Measurements from ENCODE around the gene PARP8. TPM values are rescaled to one million over a fixed set of nuclear protein-coding genes. Genes with fewer than 3 reads are reported as not detected.
"Not testable (repeated sequence)": the region's sequence is repeated elsewhere in the genome, so short reads cannot be mapped to it uniquely, and the experiment has no call there.

Gene PARP8
- polyA plus RNA-seq (2012; ENCODE audit: low read depth, missing spikeins): 24.8 TPM

GRCh38 chr5:50666261-50667022 is at the start of gene PARP8:
PARP8 (plus strand) TSS chr5:50666637; CDS start chr5:50667096, 459 bp downstream.
- DNase-seq (ENCODE audit: insufficient read length, low spot score) (peak; percentile 34), FAIRE-seq (peak; percentile 59)
- no peak for TF ChIP-seq POU2F2 (IDR thresholded peaks at IDR 0.05; ENCODE audit: low read depth, low read length)
- peak; percentile 26; the same call in 1 of the 2 replicates for TF ChIP-seq POLR2A (IDR thresholded peaks at IDR 0.05; ENCODE audit: low read depth, low read length)
- 0 out of 2 replicates have a peak, but pooled peaks have one; percentile 34 for TF ChIP-seq TAF1 (IDR thresholded peaks at IDR 0.05; ENCODE audit: low read depth, low read length)

- TF ChIP-seq PAX5 (IDR thresholded peaks at IDR 0.05; ENCODE audit: insufficient read depth, low read length, severe bottlenecking) (no peak), TAF1 (IDR thresholded peaks at IDR 0.05; ENCODE audit: low read depth, low read length) (no peak), POLR2A (IDR thresholded peaks at IDR 0.05; ENCODE audit: low read depth, low read length) (no peak), POU2F2 (IDR thresholded peaks at IDR 0.05; ENCODE audit: low read depth, low read length) (no peak), POLR2AphosphoS5 (IDR thresholded peaks at IDR 0.05; ENCODE audit: low read depth, low read length) (no peak), SPI1 (IDR thresholded peaks at IDR 0.05; ENCODE audit: low read depth, low read length) (no peak)
- FAIRE-seq (no peak), DNase-seq (ENCODE audit: insufficient read length, low spot score) (no peak)
Measured at GRCh38 chr5:50623666-50624065, 42.8 kb upstream of the PARP8 start.

- FAIRE-seq; DNase-seq (ENCODE audit: insufficient read length, low spot score): not testable (repeated sequence)
Measured at GRCh38 chr5:50634866-50635265, 31.6 kb upstream of the PARP8 start.

DNA sequence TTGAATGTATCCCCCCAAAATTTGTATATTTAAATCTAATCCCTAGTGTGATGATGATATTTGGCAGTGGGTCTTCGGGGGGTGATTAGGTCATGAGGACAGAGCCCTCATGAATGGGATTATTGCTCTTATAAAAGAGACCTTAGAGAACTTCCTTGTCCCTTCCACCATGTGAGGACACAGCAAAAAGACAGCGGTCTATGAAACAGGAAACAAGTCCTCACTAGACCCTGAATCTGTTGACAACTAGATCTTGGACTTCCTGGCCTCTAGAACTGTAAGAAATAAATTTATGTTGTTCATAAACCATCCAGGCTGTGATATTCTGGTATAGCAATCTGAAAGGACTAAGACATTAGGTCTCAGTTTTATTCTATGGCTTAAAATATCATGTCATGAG is 28.9 kb upstream of the PARP8 start:
- not testable (repeated sequence) for FAIRE-seq; DNase-seq (ENCODE audit: insufficient read length, low spot score)

DNA sequence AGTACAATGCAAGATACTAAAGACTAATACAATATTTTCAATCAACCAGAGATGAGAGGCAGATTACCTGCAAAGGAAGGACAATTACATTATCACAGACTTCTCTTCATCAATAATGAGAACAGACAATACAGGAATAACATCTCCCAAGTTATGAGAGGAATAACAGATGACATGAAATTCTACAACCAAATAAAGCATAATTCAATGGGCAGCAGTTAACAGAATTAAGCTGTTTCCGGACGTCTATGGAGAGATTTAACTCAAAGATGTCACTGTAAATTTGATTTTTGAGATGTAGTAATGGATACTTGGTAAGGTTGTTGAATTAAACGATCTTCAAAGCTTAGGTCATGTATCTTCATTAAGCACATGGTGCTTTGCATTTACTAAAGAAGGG is 19.8 kb upstream of the PARP8 start:
- DNase-seq (ENCODE audit: insufficient read length, low spot score): no peak
- FAIRE-seq: no peak
- TF ChIP-seq SPI1 (IDR thresholded peaks at IDR 0.05; ENCODE audit: low read depth, low read length): no peak
- no peak for TF ChIP-seq PAX5 (IDR thresholded peaks at IDR 0.05; ENCODE audit: insufficient read depth, low read length, severe bottlenecking)
- TF ChIP-seq TAF1 (IDR thresholded peaks at IDR 0.05; ENCODE audit: low read depth, low read length): no peak
- no peak for TF ChIP-seq POLR2A (IDR thresholded peaks at IDR 0.05; ENCODE audit: low read depth, low read length)
- no peak for TF ChIP-seq POLR2AphosphoS5 (IDR thresholded peaks at IDR 0.05; ENCODE audit: low read depth, low read length)
- no peak for TF ChIP-seq POU2F2 (IDR thresholded peaks at IDR 0.05; ENCODE audit: low read depth, low read length)

- DNase-seq (ENCODE audit: insufficient read length, low spot score) (no peak), FAIRE-seq (no peak)
- TF ChIP-seq POLR2AphosphoS5 (IDR thresholded peaks at IDR 0.05; ENCODE audit: low read depth, low read length) (no peak), POLR2A (IDR thresholded peaks at IDR 0.05; ENCODE audit: low read depth, low read length) (no peak), POU2F2 (IDR thresholded peaks at IDR 0.05; ENCODE audit: low read depth, low read length) (no peak), SPI1 (IDR thresholded peaks at IDR 0.05; ENCODE audit: low read depth, low read length) (no peak), PAX5 (IDR thresholded peaks at IDR 0.05; ENCODE audit: insufficient read depth, low read length, severe bottlenecking) (no peak)
Measured at GRCh38 chr5:50647726-50648125, 18.7 kb upstream of the PARP8 start.

- peak; percentile 76 for FAIRE-seq
- no peak for TF ChIP-seq POLR2AphosphoS5 (IDR thresholded peaks at IDR 0.05; ENCODE audit: low read depth, low read length)
- TF ChIP-seq POU2F2 (IDR thresholded peaks at IDR 0.05; ENCODE audit: low read depth, low read length): no peak
- no peak for TF ChIP-seq POLR2A (IDR thresholded peaks at IDR 0.05; ENCODE audit: low read depth, low read length)
- TF ChIP-seq PAX5 (IDR thresholded peaks at IDR 0.05; ENCODE audit: insufficient read depth, low read length, severe bottlenecking): no peak
Measured at GRCh38 chr5:50653946-50654345, 12.5 kb upstream of the PARP8 start.

DNA sequence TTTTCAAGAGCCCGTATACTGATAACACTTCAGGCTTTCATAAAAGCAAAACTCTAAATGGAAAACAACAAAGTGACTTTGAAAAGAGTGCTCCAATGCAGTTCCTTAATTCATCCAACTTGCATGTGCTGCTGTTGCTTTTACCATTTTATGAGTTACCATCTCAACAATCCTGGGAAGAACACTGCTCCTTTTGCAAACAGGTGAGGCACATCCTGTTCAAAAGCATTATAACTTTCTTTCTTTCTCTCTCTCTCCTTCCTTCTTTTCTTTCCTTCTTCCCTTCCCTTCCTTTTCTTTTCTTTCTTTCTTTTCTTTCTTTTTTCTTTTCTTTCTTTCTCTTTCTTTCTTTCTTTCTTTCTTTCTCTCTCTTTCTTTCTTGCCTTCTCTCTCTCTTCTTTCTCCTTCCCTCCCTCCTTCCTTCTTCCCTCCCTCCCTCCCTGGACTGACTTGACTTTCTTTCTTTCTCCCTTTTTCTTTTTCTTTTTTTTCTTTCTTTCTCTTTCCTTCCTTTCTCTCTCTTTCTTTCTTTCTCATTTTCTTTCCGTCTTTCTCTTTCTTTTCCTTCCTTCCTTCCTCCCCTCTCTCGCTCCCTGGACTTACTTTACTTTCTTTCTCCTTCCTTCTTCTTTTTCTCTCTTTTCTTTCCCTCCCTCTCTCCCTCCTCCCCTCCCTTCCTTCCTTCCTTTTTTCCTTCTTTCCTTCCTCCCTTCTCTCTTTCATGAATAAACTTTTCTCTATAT is 11.2 kb upstream of the PARP8 start:
- DNase-seq (ENCODE audit: insufficient read length, low spot score): no peak
- no peak for FAIRE-seq
- TF ChIP-seq TAF1 (IDR thresholded peaks at IDR 0.05; ENCODE audit: low read depth, low read length) (no peak), POU2F2 (IDR thresholded peaks at IDR 0.05; ENCODE audit: low read depth, low read length) (no peak), SPI1 (IDR thresholded peaks at IDR 0.05; ENCODE audit: low read depth, low read length) (no peak), POLR2A (IDR thresholded peaks at IDR 0.05; ENCODE audit: low read depth, low read length) (no peak), POLR2AphosphoS5 (IDR thresholded peaks at IDR 0.05; ENCODE audit: low read depth, low read length) (no peak), PAX5 (IDR thresholded peaks at IDR 0.05; ENCODE audit: insufficient read depth, low read length, severe bottlenecking) (no peak)

More at GRCh38 chr5:50653946-50654345, 12.5 kb upstream of the PARP8 start:
- no peak for DNase-seq (ENCODE audit: insufficient read length, low spot score)

- FAIRE-seq: no peak
- no peak for DNase-seq (ENCODE audit: insufficient read length, low spot score)
- TF ChIP-seq PAX5 (IDR thresholded peaks at IDR 0.05; ENCODE audit: insufficient read depth, low read length, severe bottlenecking) (no peak), POLR2AphosphoS5 (IDR thresholded peaks at IDR 0.05; ENCODE audit: low read depth, low read length) (no peak), POLR2A (IDR thresholded peaks at IDR 0.05; ENCODE audit: low read depth, low read length) (no peak), TAF1 (IDR thresholded peaks at IDR 0.05; ENCODE audit: low read depth, low read length) (no peak), POU2F2 (IDR thresholded peaks at IDR 0.05; ENCODE audit: low read depth, low read length) (no peak), SPI1 (IDR thresholded peaks at IDR 0.05; ENCODE audit: low read depth, low read length) (no peak)
Measured at GRCh38 chr5:50655810-50656205, 10.6 kb upstream of the PARP8 start.

GRCh38 chr5:50657044-50657443 is 9.4 kb upstream of the PARP8 start:
- DNase-seq (ENCODE audit: insufficient read length, low spot score): no peak
- TF ChIP-seq POLR2AphosphoS5 (IDR thresholded peaks at IDR 0.05; ENCODE audit: low read depth, low read length) (no peak), SPI1 (IDR thresholded peaks at IDR 0.05; ENCODE audit: low read depth, low read length) (no peak), POLR2A (IDR thresholded peaks at IDR 0.05; ENCODE audit: low read depth, low read length) (no peak), POU2F2 (IDR thresholded peaks at IDR 0.05; ENCODE audit: low read depth, low read length) (no peak), TAF1 (IDR thresholded peaks at IDR 0.05; ENCODE audit: low read depth, low read length) (no peak), PAX5 (IDR thresholded peaks at IDR 0.05; ENCODE audit: insufficient read depth, low read length, severe bottlenecking) (no peak)
- no peak for FAIRE-seq
